ENCODE results near the gene ZFHX3. TPM values are rescaled to one million over a fixed set of nuclear protein-coding genes. Genes with fewer than 3 reads are reported as not detected.

The ZFHX3 gene
- total and polyA plus RNA-seq, 4 donors: 1.5 to 5.9 (median 3.0) TPM

DNA sequence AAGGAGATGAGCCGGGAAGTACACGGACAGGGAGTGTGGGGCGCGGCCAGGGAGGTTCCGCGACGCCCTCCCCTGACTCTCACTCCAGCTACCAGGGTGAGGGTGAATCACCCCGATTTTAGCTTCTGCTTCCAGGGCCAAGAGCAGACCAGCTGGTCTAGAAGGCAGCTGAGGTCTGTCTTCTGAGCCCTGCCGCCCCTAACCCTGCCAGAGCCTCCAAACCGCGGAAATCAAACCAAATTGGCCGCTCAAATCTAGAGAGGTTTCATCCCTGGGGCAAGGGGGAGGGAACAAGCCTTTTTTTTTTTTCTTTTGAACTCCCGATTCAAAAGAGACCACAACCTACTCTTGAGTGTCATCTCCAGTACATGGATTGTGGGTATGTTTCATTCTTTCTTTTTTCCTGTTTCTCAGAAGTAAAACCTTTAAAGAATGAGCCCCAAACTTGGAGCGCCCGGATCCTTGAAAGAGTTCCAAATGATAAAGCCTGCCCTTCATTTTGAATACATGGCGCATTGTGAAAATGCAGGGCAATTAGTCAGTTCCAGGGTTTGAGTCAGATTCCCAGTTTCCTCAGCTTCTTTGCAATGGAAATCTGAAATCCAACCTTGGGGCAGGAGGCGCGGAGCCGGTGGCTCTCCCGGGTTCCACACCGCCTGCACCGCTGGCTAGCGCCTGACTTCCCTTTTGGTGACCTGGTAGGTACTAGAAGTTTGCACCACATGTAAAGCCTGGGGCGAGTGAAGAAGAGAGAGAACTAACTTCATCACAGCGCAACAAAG, 16.5 kb upstream of the ZFHX3 start:
- H3K27ac ChIP-seq (ENCODE audit: low read depth in 1 of 2, low read length in 2 of 2): peak overlapping the region; percentile 2 to 14
- H3K4me3 ChIP-seq (ENCODE audit: low read depth in 1 of 3, low read length in 3 of 3): peak overlapping the region in 1 of 3 donors; percentile 6
- TF ChIP-seq YY1 (IDR thresholded peaks at IDR 0.05) (peak; percentile 20), REST (IDR thresholded peaks at IDR 0.05) (no peak)
- peaks cover 0 to 10% (median 4%) of the 10 kb centered on the region in 4 donors for H3K27me3 ChIP-seq (ENCODE audit: control insufficient read depth in 4 of 4, insufficient read depth in 4 of 4, low read length in 3 of 4)
- no peaks in the 10 kb centered on the region for H3K36me3 ChIP-seq (ENCODE audit: control insufficient read depth in 4 of 4, insufficient read depth in 3 of 4, low read depth in 1 of 4, low read length in 3 of 4)
- H3K9ac ChIP-seq (ENCODE audit: low read depth in 1 of 2, low read length in 2 of 2): no peak overlapping the region
- H3K4me1 ChIP-seq (ENCODE audit: control insufficient read depth in 4 of 4, insufficient read depth in 4 of 4, low read length in 3 of 4): peaks cover 5 to 49% (median 34%) of the 10 kb centered on the region in 4 donors
- DNase-seq (ENCODE audit: low spot score): no peak
- H3K9me3 ChIP-seq (ENCODE audit: control insufficient read depth in 4 of 4, low read length in 3 of 4): no peaks in the 10 kb centered on the region
- 22% methylated on average over 25 of the region's 25 CpGs for WGBS

GRCh38 chr16:73063854-73064211, 15.9 kb upstream of the ZFHX3 start:
- 25% methylated on average over 14 of the region's 14 CpGs for WGBS
- Histone ChIP-seq H3K9me3 (ENCODE audit: control insufficient read depth in 4 of 4, low read length in 3 of 4) (no peaks in the 10 kb centered on the region), H3K9ac (ENCODE audit: low read depth in 1 of 2, low read length in 2 of 2) (no peak overlapping the region), H3K36me3 (ENCODE audit: control insufficient read depth in 4 of 4, insufficient read depth in 3 of 4, low read depth in 1 of 4, low read length in 3 of 4) (no peaks in the 10 kb centered on the region), H3K4me3 (ENCODE audit: low read depth in 1 of 3, low read length in 3 of 3) (peak overlapping the region in 1 of 3 donors; percentile 6), H3K4me1 (ENCODE audit: control insufficient read depth in 4 of 4, insufficient read depth in 4 of 4, low read length in 3 of 4) (peaks cover 5 to 52% (median 35%) of the 10 kb centered on the region in 4 donors), H3K27ac (ENCODE audit: low read depth in 1 of 2, low read length in 2 of 2) (peak overlapping the region; percentile 2 to 14), H3K27me3 (ENCODE audit: control insufficient read depth in 4 of 4, insufficient read depth in 4 of 4, low read length in 3 of 4) (peaks cover 0 to 10% (median 4%) of the 10 kb centered on the region in 4 donors)
- DNase-seq (ENCODE audit: low spot score): no peak
- no peak for TF ChIP-seq YY1 (IDR thresholded peaks at IDR 0.05)
- no peak for TF ChIP-seq GABPA (IDR thresholded peaks at IDR 0.05 in 1 of 2, conservative IDR thresholded peaks at IDR 0.05 in 1 of 2)
- no peak for TF ChIP-seq FOXA2 (IDR thresholded peaks at IDR 0.05)
- TF ChIP-seq RXRA (IDR thresholded peaks at IDR 0.05): no peak
- TF ChIP-seq, protein P1, sequence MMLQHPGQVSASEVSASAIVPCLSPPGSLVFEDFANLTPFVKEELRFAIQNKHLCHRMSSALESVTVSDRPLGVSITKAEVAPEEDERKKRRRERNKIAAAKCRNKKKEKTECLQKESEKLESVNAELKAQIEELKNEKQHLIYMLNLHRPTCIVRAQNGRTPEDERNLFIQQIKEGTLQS (IDR thresholded peaks at IDR 0.05): no peak
- TF ChIP-seq REST (IDR thresholded peaks at IDR 0.05): no peak
- TF ChIP-seq, protein P2, sequence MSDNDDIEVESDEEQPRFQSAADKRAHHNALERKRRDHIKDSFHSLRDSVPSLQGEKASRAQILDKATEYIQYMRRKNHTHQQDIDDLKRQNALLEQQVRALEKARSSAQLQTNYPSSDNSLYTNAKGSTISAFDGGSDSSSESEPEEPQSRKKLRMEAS (IDR thresholded peaks at IDR 0.05): no peak
- no peak for TF ChIP-seq RAD21 (IDR thresholded peaks at IDR 0.05)
- no peak for TF ChIP-seq TAF1 (conservative IDR thresholded peaks at IDR 0.05)
- no peak for TF ChIP-seq HNF4A (conservative IDR thresholded peaks at IDR 0.05)
- no peak for TF ChIP-seq JUND (IDR thresholded peaks at IDR 0.05)
- no peak for TF ChIP-seq ZBTB33 (IDR thresholded peaks at IDR 0.05)
- TF ChIP-seq CTCF (IDR thresholded peaks at IDR 0.05; ENCODE audit: low read depth, low read length, missing input control): no peak

All from liver (tissue), 9 donors.